Stimulated activated CD4-positive, alpha-beta T cell treated with anti-CD3 and anti-CD28 coated beads, Interleukin-4, amount 100 ng/mL, for 24 hours (primary cell): ENCODE results near the gene FGD3.
"Not testable (repeated sequence)": the region's sequence is repeated elsewhere in the genome, so short reads cannot be mapped to it uniquely, and the experiment has no call there.

ENCODE experiments used
- DNase-seq: peaks from one replicate; pipeline ENCODE4 v3.0.0-alpha.2; 2020

The FGD3 gene

GRCh38 chr9:92979283-92980056, 32.1 kb downstream of the FGD3 start:
- DNase-seq = no peak

GRCh38 chr9:92980085-92980745, 32.9 kb downstream of the FGD3 start:
- no peak for DNase-seq

- DNase-seq = no peak
Measured at GRCh38 chr9:92982130-92982529, 34.8 kb downstream of the FGD3 start.

GRCh38 chr9:92983984-92984589, 36.8 kb downstream of the FGD3 start:
- no peak for DNase-seq

- no peak for DNase-seq
Measured at GRCh38 chr9:92984976-92985375, 37.7 kb downstream of the FGD3 start.

GRCh38 chr9:92986176-92987119, 39.1 kb downstream of the FGD3 start:
- DNase-seq = peak; percentile 65

GRCh38 chr9:92988215-92988768, 41.0 kb downstream of the FGD3 start:
- DNase-seq = no peak

GRCh38 chr9:92989561-92989960, 42.2 kb downstream of the FGD3 start:
- no peak for DNase-seq

- no peak for DNase-seq
Measured at GRCh38 chr9:92990461-92990860, 43.1 kb downstream of the FGD3 start.

- no peak for DNase-seq
Measured at GRCh38 chr9:92992549-92992948, 45.2 kb downstream of the FGD3 start.

- not testable (repeated sequence) for DNase-seq
Measured at GRCh38 chr9:92998871-92999270, 51.5 kb downstream of the FGD3 start.

GRCh38 chr9:93001031-93001430, 53.7 kb downstream of the FGD3 start:
- no peak for DNase-seq

- DNase-seq = no peak
Measured at GRCh38 chr9:93002700-93003099, 55.4 kb downstream of the FGD3 start.

GRCh38 chr9:93003552-93004407, 56.5 kb downstream of the FGD3 start:
- DNase-seq = peak; percentile 73

GRCh38 chr9:93004561-93004960, 57.2 kb downstream of the FGD3 start:
- no peak for DNase-seq

GRCh38 chr9:93005876-93006275, 58.6 kb downstream of the FGD3 start:
- DNase-seq = no peak

- DNase-seq = no peak
Measured at GRCh38 chr9:93007529-93008058, 60.3 kb downstream of the FGD3 start.

GRCh38 chr9:93008457-93008856, 61.1 kb downstream of the FGD3 start:
- DNase-seq = no peak

GRCh38 chr9:93009337-93010015, 62.2 kb downstream of the FGD3 start:
- DNase-seq = no peak

- no peak for DNase-seq
Measured at GRCh38 chr9:93010056-93010455, 62.7 kb downstream of the FGD3 start.

GRCh38 chr9:93010704-93011103, 63.4 kb downstream of the FGD3 start:
- no peak for DNase-seq
